Heart right ventricle (tissue), 16 donors: ENCODE data around the gene PTGR2. TPM values are rescaled to one million over a fixed set of nuclear protein-coding genes. Genes with fewer than 3 reads are reported as not detected.
"Not testable (repeated sequence)": the region's sequence is repeated elsewhere in the genome, so short reads cannot be mapped to it uniquely, and the experiment has no call there.

Experiments used
- ATAC-seq, 8 donors: fragments of 200-7000 bp; cut with Tn5 transposase; one replicate each; pipeline ENCODE4 v1.9.1; 2020; ENCODE audit warnings: mild to moderate bottlenecking in 8 of 8, moderate library complexity in 8 of 8, moderate number of reproducible peaks in 1 of 8
- DNase-seq, 2 donors: peaks; one replicate each; pipeline ENCODE4 v3.0.0-alpha.2; 2020
- H3K27ac ChIP-seq, 10 donors: fragments of 200-600 bp; sonication (generic) in 2 of 10; one replicate each; pipeline versions ENCODE4 v1.5.0 to v1.8.0; 2020 to 2022; ENCODE audit warnings: mild to moderate bottlenecking in 3 of 10
- H3K27me3 ChIP-seq, 7 donors: fragments of 200-600 bp; one replicate each; pipeline ENCODE4 v1.8.0; 2021 to 2022; ENCODE audit warnings: mild to moderate bottlenecking in 2 of 7
- H3K36me3 ChIP-seq, 9 donors: fragments of 200-600 bp; sonication (generic) in 1 of 9; one replicate each; pipeline versions ENCODE4 v1.5.0 to v1.8.0; 2020 to 2022; ENCODE audit warnings: mild to moderate bottlenecking in 2 of 9
- H3K4me1 ChIP-seq, 9 donors: fragments of 200-600 bp; sonication (generic) in 1 of 9; one replicate each; pipeline versions ENCODE4 v1.5.0 to v1.8.0; 2020 to 2022; ENCODE audit warnings: mild to moderate bottlenecking in 4 of 9
- H3K4me3 ChIP-seq, 10 donors: fragments of 200-600 bp; sonication (generic) in 2 of 10; one replicate each; pipeline versions ENCODE4 v1.5.0 to v1.8.0; 2020 to 2022; ENCODE audit warnings: mild to moderate bottlenecking in 7 of 10, moderate library complexity in 2 of 10
- H3K9me3 ChIP-seq, 11 donors: fragments of 200-600 bp in 10 of 11; sonication (generic) in 2 of 11; one replicate each; pipeline versions ENCODE4 v1.5.0 to v1.8.0; 2013 to 2022; ENCODE audit warnings: mild to moderate bottlenecking in 2 of 11, control low read depth in 1 of 11, moderate library complexity in 1 of 11
- WGBS, 2 donors: extraction: QIAGEN DNeasy Blood & Tissue Kit; methylation state at CpG; one replicate each; pipeline ENCODE4 v1.1.7; 2013; ENCODE audit warnings: inconsistent platforms in 1 of 2; 5-methylcytosine and 5-hydroxymethylcytosine counted together
- intact Hi-C, 10 donors: fragments of 100-400 bp; cut with DNase I; formaldehyde crosslinking; loops; one replicate each; pipeline versions ENCODE4 v1.11.1 to v1.14.2; 2022
- polyA plus RNA-seq, 2 donors: library from polyadenylated mRNA; stranded (reverse); fragments of 200-250 nt; gene quantifications; one replicate each; pipeline ENCODE4 v1.2.3, GENCODE V29; 2013
- total RNA-seq, 10 donors: library from RNA; stranded (reverse); fragmentation: NEBNext Ultra II Directional in 3 of 10; extraction: Animal tissue kit (Norgen Biotek cat#: 25700) in 3 of 10; gene quantifications; one replicate each; pipeline versions ENCODE4 v1.2.1 to v1.2.4, GENCODE V29; 2021 to 2023
- TF ChIP-seq, protein P1 (sequence below), 9 donors: fragments of 200-600 bp; sonication (generic) in 2 of 9; IDR thresholded peaks; one replicate each; pipeline versions ENCODE4 v1.5.0 to v1.8.0; 2021 to 2022; ENCODE audit warnings: antibody characterized with exemption in 9 of 9, mild to moderate bottlenecking in 5 of 9, moderate library complexity in 1 of 9
- donor health status: Arrhythmogenic right ventricular cardiomyopathy.
- donor health status: ischemic (EF 13 %, LVEDD 7.1; RV severe dilation, severe dysfunction).
- donor health status: healthy with polysubstance abuse.
- donor health status: DM: no; HTN: yes; CAD: no.
- donor health status: DM: no; HTN: no; CAD: no.
- donor health status: ischemic (EF 25% LVEDD 6.9; RV normal size, moderate dysfunction).
- donor health status: ischemic (EF 25% LVEDD 5.7; RV mildly dilated, moderate dysfunction).
- donor health status: healthy.
- donor health status: DM: yes; HTN: yes; CAD: no.
- donor health status: Ischemic cardiomyopathy.
- donor health status: ischemic (EF 35%, LVEDD 5.7; RV mildly dilated, moderate dysfunction).
- donor health status: nonischemic (EF 11% LVEDD 7.7; RV severe dilation, severe dysfunction).
- donor health status: DM: yes; HTN: yes; CAD: no.
- donor health status: PGD.
- donor health status: ischemic (EF 29% LVEDD 5.4; RV normal size, mild dysfunction).
- donor health status: nonischemic (EF 23%, LVEDD 6.1; RV moderate dilation, normal function).

PTGR2 gene
- total and polyA plus RNA-seq, 12 donors, result 9.5 to 48.7 (median 35.4) TPM

- TF ChIP-seq, protein P1, sequence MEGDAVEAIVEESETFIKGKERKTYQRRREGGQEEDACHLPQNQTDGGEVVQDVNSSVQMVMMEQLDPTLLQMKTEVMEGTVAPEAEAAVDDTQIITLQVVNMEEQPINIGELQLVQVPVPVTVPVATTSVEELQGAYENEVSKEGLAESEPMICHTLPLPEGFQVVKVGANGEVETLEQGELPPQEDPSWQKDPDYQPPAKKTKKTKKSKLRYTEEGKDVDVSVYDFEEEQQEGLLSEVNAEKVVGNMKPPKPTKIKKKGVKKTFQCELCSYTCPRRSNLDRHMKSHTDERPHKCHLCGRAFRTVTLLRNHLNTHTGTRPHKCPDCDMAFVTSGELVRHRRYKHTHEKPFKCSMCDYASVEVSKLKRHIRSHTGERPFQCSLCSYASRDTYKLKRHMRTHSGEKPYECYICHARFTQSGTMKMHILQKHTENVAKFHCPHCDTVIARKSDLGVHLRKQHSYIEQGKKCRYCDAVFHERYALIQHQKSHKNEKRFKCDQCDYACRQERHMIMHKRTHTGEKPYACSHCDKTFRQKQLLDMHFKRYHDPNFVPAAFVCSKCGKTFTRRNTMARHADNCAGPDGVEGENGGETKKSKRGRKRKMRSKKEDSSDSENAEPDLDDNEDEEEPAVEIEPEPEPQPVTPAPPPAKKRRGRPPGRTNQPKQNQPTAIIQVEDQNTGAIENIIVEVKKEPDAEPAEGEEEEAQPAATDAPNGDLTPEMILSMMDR (IDR thresholded peaks at IDR 0.05), result no peak
- intact Hi-C loops, result no loop called here
- Histone ChIP-seq H3K27ac (no peak overlapping the region), H3K27me3 (no peaks in the 10 kb centered on the region), H3K4me3 (no peak overlapping the region), H3K36me3 (peaks cover 0 to 100% (median 69%) of the 10 kb centered on the region in 9 donors), H3K9me3 (no peaks in the 10 kb centered on the region), H3K4me1 (no peaks in the 10 kb centered on the region)
- ATAC-seq, result no peak
- WGBS, 2 donors, result 77 to 83% methylated on average over 3 of the region's 3 CpGs
- no peak for DNase-seq
These were observed 51.4 kb downstream of the PTGR2 start for GRCh38 chr14:73903028-73903427.

GRCh38 chr14:73909681-73910080 is 58.0 kb downstream of the PTGR2 start:
- Histone ChIP-seq H3K36me3 (peaks cover 0 to 100% (median 59%) of the 10 kb centered on the region in 9 donors), H3K9me3 (peaks cover 0 to 9% (median 0%) of the 10 kb centered on the region in 11 donors), H3K27ac (no peak overlapping the region), H3K4me1 (no peaks in the 10 kb centered on the region), H3K27me3 (no peaks in the 10 kb centered on the region), H3K4me3 (no peak overlapping the region)
- intact Hi-C loops, result no loop called here
- TF ChIP-seq, protein P1 (IDR thresholded peaks at IDR 0.05), result no peak
- ATAC-seq (no peak), DNase-seq (no peak)
- WGBS, 2 donors, result 90 to 96% methylated on average over 1 of the region's 1 CpG

DNA sequence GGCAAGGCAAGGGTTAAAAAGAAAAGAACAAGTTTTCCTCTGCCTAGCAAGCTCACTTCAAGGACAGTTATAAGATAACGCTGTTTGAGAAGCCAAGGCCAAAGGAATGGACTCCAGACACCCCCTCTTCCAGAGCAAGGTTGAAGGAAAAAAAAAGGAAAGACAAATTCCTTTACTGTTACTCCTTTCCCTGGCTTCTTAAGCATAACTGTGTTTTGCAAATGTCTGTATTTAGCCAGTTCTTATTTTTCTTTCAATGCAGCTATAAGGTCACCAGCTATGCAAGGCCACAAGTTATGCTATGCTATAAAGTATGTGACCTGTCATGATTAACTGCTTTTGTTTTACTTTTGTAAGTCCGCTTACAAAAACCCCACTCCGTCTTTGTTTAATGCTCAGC is 61.6 kb downstream of the PTGR2 start:
- intact Hi-C loops, result no loop called here

GRCh38 chr14:73916324-73916723 is 64.7 kb downstream of the PTGR2 start:
- Histone ChIP-seq H3K27me3 (no peaks in the 10 kb centered on the region), H3K4me3 (no peak overlapping the region), H3K27ac (no peak overlapping the region), H3K36me3 (peaks cover 0 to 98% (median 27%) of the 10 kb centered on the region in 9 donors), H3K4me1 (no peaks in the 10 kb centered on the region), H3K9me3 (peaks cover 0 to 9% (median 0%) of the 10 kb centered on the region in 11 donors)
- no peak for ATAC-seq
- TF ChIP-seq, protein P1 (IDR thresholded peaks at IDR 0.05), result no peak
- intact Hi-C loops, result no loop called here
- 78 to 80% methylated on average over 6 of the region's 6 CpGs for WGBS, 2 donors
- DNase-seq, result no peak

More for the DNA sequence above, 61.6 kb downstream of the PTGR2 start:
- TF ChIP-seq, protein P1 (IDR thresholded peaks at IDR 0.05), result no peak
- H3K9me3 ChIP-seq, result peaks cover 0 to 9% (median 0%) of the 10 kb centered on the region in 11 donors
- H3K27ac ChIP-seq, result no peak overlapping the region
- no peaks in the 10 kb centered on the region for H3K4me1 ChIP-seq
- DNase-seq (no peak), ATAC-seq (no peak)
- peaks cover 0 to 100% (median 31%) of the 10 kb centered on the region in 9 donors for H3K36me3 ChIP-seq
- 72 to 75% methylated on average over 3 of the region's 3 CpGs for WGBS, 2 donors
- H3K4me3 ChIP-seq, result no peak overlapping the region
- H3K27me3 ChIP-seq, result no peaks in the 10 kb centered on the region

GRCh38 chr14:73919457-73919856 is 67.8 kb downstream of the PTGR2 start:
- DNase-seq, H3K4me3 ChIP-seq, H3K9me3 ChIP-seq, ATAC-seq, H3K27ac ChIP-seq, H3K27me3 ChIP-seq, H3K4me1 ChIP-seq, intact Hi-C loops: not testable (repeated sequence)
- 97 to 99% methylated on average over 2 of the region's 2 CpGs for WGBS, 2 donors
- H3K36me3 ChIP-seq, result peaks cover 0 to 98% (median 49%) of the 10 kb centered on the region in 9 donors
